ENCODE measurements around the gene OSBPL9. TPM values are rescaled to one million over a fixed set of nuclear protein-coding genes. Genes with fewer than 3 reads are reported as not detected.

Gene OSBPL9
- total RNA-seq, 1 experiment from 2014 or later, result 52.6 TPM

DNA sequence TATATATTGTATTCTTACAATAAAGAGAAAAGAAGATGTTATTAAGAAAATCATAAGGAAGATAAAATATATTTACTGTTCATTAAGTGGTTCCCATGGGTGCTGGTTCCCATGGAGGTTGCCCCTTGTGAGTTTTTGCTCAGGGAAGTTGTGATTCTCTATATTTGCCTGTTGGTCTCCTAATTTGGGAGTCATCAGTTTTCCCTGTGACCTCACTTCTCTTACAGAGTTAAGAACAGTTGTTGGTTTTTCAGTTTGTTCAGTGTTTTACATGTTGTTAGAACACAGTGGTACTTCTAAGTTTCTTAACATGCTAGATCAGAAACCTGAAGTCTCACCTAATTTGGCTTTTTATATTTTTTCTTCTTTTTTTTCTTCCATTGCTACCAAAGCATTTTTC lies 109.2 kb downstream of the OSBPL9 start:
- CTCF ChIA-PET, result no interaction called here
- H3K9me2 ChIP-seq (ENCODE audit: insufficient read depth), result no peaks in the 10 kb centered on the region

More for the DNA sequence above, 109.2 kb downstream of the OSBPL9 start:
- ChIA-PET RAD21 (ENCODE audit: low non-redundant PET in 1 of 2, low total read pairs in 2 of 2, uncharacterized antibody in 2 of 2, unreplicated experiment in 2 of 2) (no interaction called here), POLR2A (no interaction called here)
- H3K27me3 ChIP-seq (ENCODE audit: insufficient read depth, low read length), result no peaks in the 10 kb centered on the region
- no peaks in the 10 kb centered on the region for H3K36me3 ChIP-seq (ENCODE audit: control insufficient read depth in 1 of 2, insufficient read depth in 2 of 2, low read length in 2 of 2)
- no peak for DNase-seq (ENCODE audit: low read depth, low spot score)
- no peak overlapping the region for H3K27ac ChIP-seq (ENCODE audit: low read depth, low read length)
- peaks cover 13% of the 10 kb centered on the region for H3K79me2 ChIP-seq (ENCODE audit: insufficient read depth, low read length)
- TF ChIP-seq SP1 (IDR thresholded peaks at IDR 0.05; ENCODE audit: low read depth) (no peak), JUND (IDR thresholded peaks at IDR 0.05) (no peak), ZNF274 (IDR thresholded peaks at IDR 0.05; ENCODE audit: low read depth, low read length) (no peak), EGR1 (IDR thresholded peaks at IDR 0.05; ENCODE audit: low read depth) (no peak), SIN3A (IDR thresholded peaks at IDR 0.05; ENCODE audit: low read depth) (no peak), CEBPB (IDR thresholded peaks at IDR 0.05; ENCODE audit: low read depth) (no peak), ELF1 (IDR thresholded peaks at IDR 0.05; ENCODE audit: borderline replicate concordance, low read depth) (no peak), EZH2phosphoT487 (IDR thresholded peaks at IDR 0.05; ENCODE audit: borderline replicate concordance) (no peak), POLR2A (IDR thresholded peaks at IDR 0.05; ENCODE audit: borderline replicate concordance, extremely low read depth, insufficient read depth, insufficient read length) (no peak), MAX (IDR thresholded peaks at IDR 0.05) (no peak), YY1 (IDR thresholded peaks at IDR 0.05; ENCODE audit: extremely low read depth, insufficient replicate concordance, low read depth, low read length) (no peak), SRF (IDR thresholded peaks at IDR 0.05; ENCODE audit: low read depth) (no peak), CBX3 (IDR thresholded peaks at IDR 0.05; ENCODE audit: low read depth) (no peak), TCF7L2 (IDR thresholded peaks at IDR 0.05; ENCODE audit: borderline replicate concordance, extremely low read depth, insufficient read depth, insufficient read length) (no peak), POLR2AphosphoS5 (IDR thresholded peaks at IDR 0.05; ENCODE audit: low read depth, low read length) (no peak)
- TF ChIP-seq, protein P1, sequence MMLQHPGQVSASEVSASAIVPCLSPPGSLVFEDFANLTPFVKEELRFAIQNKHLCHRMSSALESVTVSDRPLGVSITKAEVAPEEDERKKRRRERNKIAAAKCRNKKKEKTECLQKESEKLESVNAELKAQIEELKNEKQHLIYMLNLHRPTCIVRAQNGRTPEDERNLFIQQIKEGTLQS (IDR thresholded peaks at IDR 0.05), result no peak
- TF ChIP-seq, protein P2, sequence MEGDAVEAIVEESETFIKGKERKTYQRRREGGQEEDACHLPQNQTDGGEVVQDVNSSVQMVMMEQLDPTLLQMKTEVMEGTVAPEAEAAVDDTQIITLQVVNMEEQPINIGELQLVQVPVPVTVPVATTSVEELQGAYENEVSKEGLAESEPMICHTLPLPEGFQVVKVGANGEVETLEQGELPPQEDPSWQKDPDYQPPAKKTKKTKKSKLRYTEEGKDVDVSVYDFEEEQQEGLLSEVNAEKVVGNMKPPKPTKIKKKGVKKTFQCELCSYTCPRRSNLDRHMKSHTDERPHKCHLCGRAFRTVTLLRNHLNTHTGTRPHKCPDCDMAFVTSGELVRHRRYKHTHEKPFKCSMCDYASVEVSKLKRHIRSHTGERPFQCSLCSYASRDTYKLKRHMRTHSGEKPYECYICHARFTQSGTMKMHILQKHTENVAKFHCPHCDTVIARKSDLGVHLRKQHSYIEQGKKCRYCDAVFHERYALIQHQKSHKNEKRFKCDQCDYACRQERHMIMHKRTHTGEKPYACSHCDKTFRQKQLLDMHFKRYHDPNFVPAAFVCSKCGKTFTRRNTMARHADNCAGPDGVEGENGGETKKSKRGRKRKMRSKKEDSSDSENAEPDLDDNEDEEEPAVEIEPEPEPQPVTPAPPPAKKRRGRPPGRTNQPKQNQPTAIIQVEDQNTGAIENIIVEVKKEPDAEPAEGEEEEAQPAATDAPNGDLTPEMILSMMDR (IDR thresholded peaks at IDR 0.05 in 2 of 3, conservative IDR thresholded peaks at IDR 0.05 in 1 of 3; ENCODE audit: borderline replicate concordance in 1 of 3, insufficient read depth in 1 of 3, low read depth in 2 of 3, low read length in 2 of 3), result no peak
- TF ChIP-seq, protein P3, sequence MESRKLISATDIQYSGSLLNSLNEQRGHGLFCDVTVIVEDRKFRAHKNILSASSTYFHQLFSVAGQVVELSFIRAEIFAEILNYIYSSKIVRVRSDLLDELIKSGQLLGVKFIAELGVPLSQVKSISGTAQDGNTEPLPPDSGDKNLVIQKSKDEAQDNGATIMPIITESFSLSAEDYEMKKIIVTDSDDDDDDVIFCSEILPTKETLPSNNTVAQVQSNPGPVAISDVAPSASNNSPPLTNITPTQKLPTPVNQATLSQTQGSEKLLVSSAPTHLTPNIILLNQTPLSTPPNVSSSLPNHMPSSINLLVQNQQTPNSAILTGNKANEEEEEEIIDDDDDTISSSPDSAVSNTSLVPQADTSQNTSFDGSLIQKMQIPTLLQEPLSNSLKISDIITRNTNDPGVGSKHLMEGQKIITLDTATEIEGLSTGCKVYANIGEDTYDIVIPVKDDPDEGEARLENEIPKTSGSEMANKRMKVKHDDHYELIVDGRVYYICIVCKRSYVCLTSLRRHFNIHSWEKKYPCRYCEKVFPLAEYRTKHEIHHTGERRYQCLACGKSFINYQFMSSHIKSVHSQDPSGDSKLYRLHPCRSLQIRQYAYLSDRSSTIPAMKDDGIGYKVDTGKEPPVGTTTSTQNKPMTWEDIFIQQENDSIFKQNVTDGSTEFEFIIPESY (IDR thresholded peaks at IDR 0.05; ENCODE audit: extremely low read depth, insufficient replicate concordance, low read length), result no peak
- H3K9ac ChIP-seq (ENCODE audit: low read length), result no peak overlapping the region
- H2AFZ ChIP-seq (ENCODE audit: low read depth, low read length, poor library complexity, severe bottlenecking), result no peak overlapping the region
- peaks cover 6 to 17% of the 10 kb centered on the region in 2 experiments; a peak in 3 of 4 replicates for H3K4me1 ChIP-seq (ENCODE audit: control insufficient read depth in 1 of 2, insufficient read depth in 2 of 2, low read length in 2 of 2)
- no peak overlapping the region for H3K4me2 ChIP-seq (ENCODE audit: low read length)
- BruUV-seq (replicated peaks), result no TSS peak
- ATAC-seq, result no peak
- H4K20me1 ChIP-seq (ENCODE audit: insufficient read depth), result no peaks in the 10 kb centered on the region
- H3K9me3 ChIP-seq (ENCODE audit: control insufficient read depth in 1 of 2, insufficient read depth in 1 of 2, low read depth in 1 of 2, low read length in 2 of 2), result no peaks in the 10 kb centered on the region
- intact Hi-C loops (cut with micrococcal nuclease), result no loop called here
- no peak overlapping the region for H3K4me3 ChIP-seq (replicated peaks in 1 of 2; ENCODE audit: low read depth in 1 of 2, low read length in 2 of 2)
